Head of caudate nucleus (tissue), 42 donors: ENCODE results near the gene C20orf141.

ENCODE experiments used
- DNase-seq, 42 donors: peaks; one replicate each; pipeline versions ENCODE4 v3.0.0 to v3.0.0-alpha.2; 2020 to 2021; ENCODE audit warnings: mixed read lengths in 7 of 42
- intact Hi-C: fragments of 100-400 bp; cut with DNase I; formaldehyde crosslinking; loops from one replicate; pipeline ENCODE4 v1.15.0; 2022

Gene C20orf141

GRCh38 chr20:2838170-2838797 lies 23.5 kb downstream of the C20orf141 start:
- peak in 1 of 42 donors; percentile 11 for DNase-seq
- intact Hi-C loops, result loop anchor here (10.0 kb wide), 1 partner anchor 143 kb away; the partner anchor contains the start of gene EBF4

GRCh38 chr20:2838847-2839671 lies 24.3 kb downstream of the C20orf141 start:
- DNase-seq, result peak in 2 of 42 donors; percentile 12 to 18
- intact Hi-C loops, result loop anchor here (10.0 kb wide), 1 partner anchor 144 kb away; the partner anchor contains the start of gene EBF4

GRCh38 chr20:2839732-2840137 lies 24.9 kb downstream of the C20orf141 start:
- intact Hi-C loops, result loop anchor here (2.0 to 10.0 kb wide), 2 partner anchors 33 to 145 kb away; partner anchors contain the start of genes EBF4 and PTPRA
- peak in 2 of 42 donors; percentile 3 to 20 for DNase-seq

GRCh38 chr20:2840138-2840966 lies 25.6 kb downstream of the C20orf141 start, which contains the start of the genes PCED1A and VPS16:
TSS of gene PCED1A (minus strand) at chr20:2840655. CDS start at chr20:2839912, 743 bp downstream.
TSS of gene VPS16 (plus strand) at chr20:2840745. CDS start at chr20:2840775, 30 bp downstream.
- intact Hi-C loops, result loop anchor here (2.0 kb wide), 1 partner anchor 32 kb away; the partner anchor contains the start of gene PTPRA
- peak; percentile 76 to 96 (median 92) for DNase-seq

GRCh38 chr20:2840967-2841531 lies 26.3 kb downstream of the C20orf141 start:
- intact Hi-C loops, result loop anchor here (2.0 kb wide), 1 partner anchor 32 kb away; the partner anchor contains the start of gene PTPRA
- DNase-seq, result peak in 35 of 42 donors; percentile 8 to 60 (median 39)

- intact Hi-C loops, result no loop called here
- DNase-seq, result no peak
These were observed 30.8 kb downstream of the C20orf141 start for GRCh38 chr20:2845607-2846006.

GRCh38 chr20:2846698-2847097 lies 31.9 kb downstream of the C20orf141 start:
- DNase-seq, result peak in 1 of 42 donors; percentile 5
- intact Hi-C loops, result no loop called here

- intact Hi-C loops, result no loop called here
- no peak for DNase-seq
These were observed 33.0 kb downstream of the C20orf141 start for GRCh38 chr20:2847802-2848201.

GRCh38 chr20:2849529-2849928 lies 34.7 kb downstream of the C20orf141 start:
- intact Hi-C loops, result no loop called here
- no peak for DNase-seq

GRCh38 chr20:2851086-2851485 lies 36.3 kb downstream of the C20orf141 start:
- peak in 2 of 42 donors; percentile 10 to 28 for DNase-seq
- intact Hi-C loops, result no loop called here

- DNase-seq, result peak in 1 of 42 donors; percentile 2
- intact Hi-C loops, result no loop called here
These were observed 43.8 kb downstream of the C20orf141 start for GRCh38 chr20:2858591-2858990.

GRCh38 chr20:2859330-2860121 lies 44.7 kb downstream of the C20orf141 start:
- intact Hi-C loops, result loop anchor here (10.0 kb wide), 1 partner anchor 145 kb away; no protein-coding TSS in a partner anchor
- peak in 9 of 42 donors; percentile 15 to 63 (median 32) for DNase-seq

GRCh38 chr20:2864626-2865025 lies 49.8 kb downstream of the C20orf141 start:
- DNase-seq, result peak in 1 of 42 donors; percentile 12
- intact Hi-C loops, result loop anchor here (10.0 kb wide), 1 partner anchor 140 kb away; no protein-coding TSS in a partner anchor

GRCh38 chr20:2865101-2865500 lies 50.3 kb downstream of the C20orf141 start:
- intact Hi-C loops, result loop anchor here (10.0 kb wide), 1 partner anchor 140 kb away; no protein-coding TSS in a partner anchor
- no peak for DNase-seq
